ENCODE data around the gene P2RY12. TPM values are rescaled to one million over a fixed set of nuclear protein-coding genes. Genes with fewer than 3 reads are reported as not detected.

Gene P2RY12
- total and polyA plus RNA-seq, 2 donors (not counting 1 experiment from before 2014, with no cell fraction given): 0.34 to 2.5 TPM

DNA sequence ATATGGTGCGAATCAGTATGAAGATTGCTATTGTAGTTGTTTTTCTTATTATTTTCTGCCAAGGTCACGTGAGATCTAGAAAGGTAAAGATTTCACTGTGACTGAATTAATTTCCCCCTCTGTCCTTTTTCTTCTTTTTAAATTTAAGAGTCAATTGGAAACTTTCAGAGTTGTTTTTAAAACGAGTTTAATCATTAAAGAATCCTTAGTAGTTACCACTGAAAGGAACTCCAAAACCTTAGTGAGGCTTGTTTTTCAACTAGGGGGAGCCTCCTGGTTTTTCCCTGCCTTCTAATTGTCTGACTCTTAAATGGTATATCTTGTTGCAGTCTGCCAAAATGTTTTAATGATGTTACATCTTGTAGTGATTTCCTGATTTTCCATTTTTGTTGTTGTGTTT, 17.6 kb downstream of the P2RY12 start:
- H2AFZ ChIP-seq (ENCODE audit: low read length): no peak overlapping the region
- no peak overlapping the region for H3K27ac ChIP-seq (ENCODE audit: insufficient read depth, low read length)
- H3K9me3 ChIP-seq (ENCODE audit: control insufficient read depth, insufficient read depth, low read depth, low read length): no peaks in the 10 kb centered on the region

DNA sequence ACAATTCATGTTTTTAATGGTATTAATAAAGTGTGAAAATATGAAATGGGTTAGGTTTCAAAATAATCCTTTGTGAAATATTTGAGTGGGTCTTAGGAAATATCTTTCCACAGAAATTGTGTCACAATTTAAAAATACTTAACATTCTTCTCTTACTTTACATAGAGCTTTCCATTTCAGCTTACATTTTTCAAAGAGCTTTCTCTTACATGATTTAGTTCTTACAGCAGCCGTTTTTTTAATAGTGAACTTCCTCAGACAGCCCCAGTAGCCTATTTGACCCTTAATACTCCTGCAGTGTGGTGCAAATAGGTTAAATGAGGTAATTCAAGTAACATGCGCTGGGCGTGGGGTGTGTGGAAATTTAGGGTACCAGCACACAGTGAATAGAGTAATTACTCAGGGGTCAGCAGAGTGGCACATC, 21.8 kb downstream of the P2RY12 start:
- Histone ChIP-seq H3K27me3 (ENCODE audit: control insufficient read depth, insufficient read depth, low read length) (no peaks in the 10 kb centered on the region), H4K20me1 (ENCODE audit: control insufficient read depth, extremely low read depth, insufficient read depth, low read length) (no peaks in the 10 kb centered on the region), H3K36me3 (ENCODE audit: control insufficient read depth, insufficient read depth, low read length) (no peaks in the 10 kb centered on the region), H3K4me3 (replicated peaks in 1 of 4; ENCODE audit: control extremely low read depth in 1 of 4, insufficient read depth in 1 of 4, low read depth in 3 of 4, low read length in 4 of 4) (no peak overlapping the region), H3K4me1 (ENCODE audit: control insufficient read depth, extremely low read depth, insufficient read depth, low read length) (peaks cover 2% of the 10 kb centered on the region), H3K79me2 (ENCODE audit: control insufficient read depth, insufficient read depth, low read length) (no peaks in the 10 kb centered on the region), H3K9me3 (ENCODE audit: control insufficient read depth, insufficient read depth, low read depth, low read length) (no peaks in the 10 kb centered on the region), H3K4me2 (ENCODE audit: extremely low read depth, insufficient read depth, low read length) (no peak overlapping the region), H3K9ac (ENCODE audit: insufficient read depth, low read length) (no peak overlapping the region), H3K27ac (ENCODE audit: insufficient read depth, low read length) (no peak overlapping the region), H2AFZ (ENCODE audit: low read length) (no peak overlapping the region)
- no peak for TF ChIP-seq EZH2 (IDR thresholded peaks at IDR 0.05; ENCODE audit: low read length, missing control alignments)
- TF ChIP-seq, protein P1, sequence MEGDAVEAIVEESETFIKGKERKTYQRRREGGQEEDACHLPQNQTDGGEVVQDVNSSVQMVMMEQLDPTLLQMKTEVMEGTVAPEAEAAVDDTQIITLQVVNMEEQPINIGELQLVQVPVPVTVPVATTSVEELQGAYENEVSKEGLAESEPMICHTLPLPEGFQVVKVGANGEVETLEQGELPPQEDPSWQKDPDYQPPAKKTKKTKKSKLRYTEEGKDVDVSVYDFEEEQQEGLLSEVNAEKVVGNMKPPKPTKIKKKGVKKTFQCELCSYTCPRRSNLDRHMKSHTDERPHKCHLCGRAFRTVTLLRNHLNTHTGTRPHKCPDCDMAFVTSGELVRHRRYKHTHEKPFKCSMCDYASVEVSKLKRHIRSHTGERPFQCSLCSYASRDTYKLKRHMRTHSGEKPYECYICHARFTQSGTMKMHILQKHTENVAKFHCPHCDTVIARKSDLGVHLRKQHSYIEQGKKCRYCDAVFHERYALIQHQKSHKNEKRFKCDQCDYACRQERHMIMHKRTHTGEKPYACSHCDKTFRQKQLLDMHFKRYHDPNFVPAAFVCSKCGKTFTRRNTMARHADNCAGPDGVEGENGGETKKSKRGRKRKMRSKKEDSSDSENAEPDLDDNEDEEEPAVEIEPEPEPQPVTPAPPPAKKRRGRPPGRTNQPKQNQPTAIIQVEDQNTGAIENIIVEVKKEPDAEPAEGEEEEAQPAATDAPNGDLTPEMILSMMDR (conservative IDR thresholded peaks at IDR 0.05 in 1 of 2, IDR thresholded peaks at IDR 0.05 in 1 of 2; ENCODE audit: low read depth in 1 of 2, low read length in 2 of 2): no peak
- DNase-seq (ENCODE audit: low read depth in 2 of 2): no peak

More for the DNA sequence above, 17.6 kb downstream of the P2RY12 start:
- Histone ChIP-seq H3K79me2 (ENCODE audit: control insufficient read depth, insufficient read depth, low read length) (no peaks in the 10 kb centered on the region), H4K20me1 (ENCODE audit: control insufficient read depth, extremely low read depth, insufficient read depth, low read length) (no peaks in the 10 kb centered on the region), H3K4me3 (replicated peaks in 1 of 4; ENCODE audit: control extremely low read depth in 1 of 4, insufficient read depth in 1 of 4, low read depth in 3 of 4, low read length in 4 of 4) (no peak overlapping the region), H3K36me3 (ENCODE audit: control insufficient read depth, insufficient read depth, low read length) (no peaks in the 10 kb centered on the region), H3K4me2 (ENCODE audit: extremely low read depth, insufficient read depth, low read length) (no peak overlapping the region), H3K9ac (ENCODE audit: insufficient read depth, low read length) (no peak overlapping the region), H3K4me1 (ENCODE audit: control insufficient read depth, extremely low read depth, insufficient read depth, low read length) (peaks cover 4% of the 10 kb centered on the region), H3K27me3 (ENCODE audit: control insufficient read depth, insufficient read depth, low read length) (no peaks in the 10 kb centered on the region)
- TF ChIP-seq, protein P1 (conservative IDR thresholded peaks at IDR 0.05 in 1 of 2, IDR thresholded peaks at IDR 0.05 in 1 of 2; ENCODE audit: low read depth in 1 of 2, low read length in 2 of 2): no peak
- TF ChIP-seq EZH2 (IDR thresholded peaks at IDR 0.05; ENCODE audit: low read length, missing control alignments): no peak
- no peak for DNase-seq (ENCODE audit: low read depth in 2 of 2)

DNA sequence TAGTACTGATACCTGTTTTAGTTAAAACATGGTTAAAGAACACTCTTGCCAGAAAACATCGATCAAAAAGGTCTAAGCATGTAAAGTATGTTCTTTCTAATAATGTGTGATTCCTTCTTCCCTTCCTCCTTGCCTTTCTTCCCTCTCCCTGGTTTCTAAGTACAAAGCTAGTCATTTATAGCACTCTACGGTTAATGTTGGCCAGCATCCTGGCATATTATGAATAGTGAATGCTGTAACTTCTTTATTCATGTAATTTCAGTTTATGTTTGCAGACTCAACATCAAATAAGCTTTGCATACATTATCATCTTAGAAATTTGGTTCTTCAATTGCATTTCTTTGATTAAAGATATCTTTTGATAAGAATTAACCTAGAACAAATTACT, 27.1 kb downstream of the P2RY12 start:
- Histone ChIP-seq H3K27me3 (ENCODE audit: control insufficient read depth, insufficient read depth, low read length) (no peaks in the 10 kb centered on the region), H3K4me3 (replicated peaks in 1 of 4; ENCODE audit: control extremely low read depth in 1 of 4, insufficient read depth in 1 of 4, low read depth in 3 of 4, low read length in 4 of 4) (no peak overlapping the region), H3K9ac (ENCODE audit: insufficient read depth, low read length) (no peak overlapping the region), H3K36me3 (ENCODE audit: control insufficient read depth, insufficient read depth, low read length) (no peaks in the 10 kb centered on the region), H3K9me3 (ENCODE audit: control insufficient read depth, insufficient read depth, low read depth, low read length) (no peaks in the 10 kb centered on the region), H3K27ac (ENCODE audit: insufficient read depth, low read length) (no peak overlapping the region), H3K4me1 (ENCODE audit: control insufficient read depth, extremely low read depth, insufficient read depth, low read length) (no peaks in the 10 kb centered on the region), H4K20me1 (ENCODE audit: control insufficient read depth, extremely low read depth, insufficient read depth, low read length) (no peaks in the 10 kb centered on the region), H2AFZ (ENCODE audit: low read length) (no peak overlapping the region), H3K4me2 (ENCODE audit: extremely low read depth, insufficient read depth, low read length) (no peak overlapping the region), H3K79me2 (ENCODE audit: control insufficient read depth, insufficient read depth, low read length) (no peaks in the 10 kb centered on the region)
- TF ChIP-seq, protein P1 (conservative IDR thresholded peaks at IDR 0.05 in 1 of 2, IDR thresholded peaks at IDR 0.05 in 1 of 2; ENCODE audit: low read depth in 1 of 2, low read length in 2 of 2): no peak
- no peak for TF ChIP-seq EZH2 (IDR thresholded peaks at IDR 0.05; ENCODE audit: low read length, missing control alignments)
- DNase-seq (ENCODE audit: low read depth in 2 of 2): peak in 1 of 2 donors; percentile 33

Data from fibroblast of lung (primary cell).